ENCODE results near the gene ZNF2. TPM values are rescaled to one million over a fixed set of nuclear protein-coding genes. Genes with fewer than 3 reads are reported as not detected.

The ZNF2 gene
- total and polyA plus RNA-seq, 2 experiments from 2014 or later, result 2.0 to 2.5 TPM

DNA sequence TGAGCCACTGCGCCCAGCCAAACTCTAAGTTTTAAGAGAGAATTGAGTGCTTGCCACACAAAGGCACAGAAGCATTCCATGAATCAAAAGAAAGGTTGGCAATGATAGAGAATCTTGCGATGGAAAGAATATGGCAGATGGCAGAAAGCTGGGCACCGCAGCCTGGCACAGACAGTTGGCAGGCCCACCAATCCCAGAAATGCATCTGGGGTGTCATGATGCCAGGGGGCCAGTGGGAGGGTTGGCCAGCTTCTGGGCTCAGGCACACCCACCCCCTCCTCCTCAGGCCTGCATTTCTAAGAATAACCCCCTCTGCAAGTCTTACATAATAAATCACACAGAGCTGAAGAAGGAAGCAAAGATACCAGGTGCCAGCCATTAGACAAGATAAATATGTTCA, 19.6 kb downstream of the ZNF2 start (continued):
- TF ChIP-seq, protein P1, sequence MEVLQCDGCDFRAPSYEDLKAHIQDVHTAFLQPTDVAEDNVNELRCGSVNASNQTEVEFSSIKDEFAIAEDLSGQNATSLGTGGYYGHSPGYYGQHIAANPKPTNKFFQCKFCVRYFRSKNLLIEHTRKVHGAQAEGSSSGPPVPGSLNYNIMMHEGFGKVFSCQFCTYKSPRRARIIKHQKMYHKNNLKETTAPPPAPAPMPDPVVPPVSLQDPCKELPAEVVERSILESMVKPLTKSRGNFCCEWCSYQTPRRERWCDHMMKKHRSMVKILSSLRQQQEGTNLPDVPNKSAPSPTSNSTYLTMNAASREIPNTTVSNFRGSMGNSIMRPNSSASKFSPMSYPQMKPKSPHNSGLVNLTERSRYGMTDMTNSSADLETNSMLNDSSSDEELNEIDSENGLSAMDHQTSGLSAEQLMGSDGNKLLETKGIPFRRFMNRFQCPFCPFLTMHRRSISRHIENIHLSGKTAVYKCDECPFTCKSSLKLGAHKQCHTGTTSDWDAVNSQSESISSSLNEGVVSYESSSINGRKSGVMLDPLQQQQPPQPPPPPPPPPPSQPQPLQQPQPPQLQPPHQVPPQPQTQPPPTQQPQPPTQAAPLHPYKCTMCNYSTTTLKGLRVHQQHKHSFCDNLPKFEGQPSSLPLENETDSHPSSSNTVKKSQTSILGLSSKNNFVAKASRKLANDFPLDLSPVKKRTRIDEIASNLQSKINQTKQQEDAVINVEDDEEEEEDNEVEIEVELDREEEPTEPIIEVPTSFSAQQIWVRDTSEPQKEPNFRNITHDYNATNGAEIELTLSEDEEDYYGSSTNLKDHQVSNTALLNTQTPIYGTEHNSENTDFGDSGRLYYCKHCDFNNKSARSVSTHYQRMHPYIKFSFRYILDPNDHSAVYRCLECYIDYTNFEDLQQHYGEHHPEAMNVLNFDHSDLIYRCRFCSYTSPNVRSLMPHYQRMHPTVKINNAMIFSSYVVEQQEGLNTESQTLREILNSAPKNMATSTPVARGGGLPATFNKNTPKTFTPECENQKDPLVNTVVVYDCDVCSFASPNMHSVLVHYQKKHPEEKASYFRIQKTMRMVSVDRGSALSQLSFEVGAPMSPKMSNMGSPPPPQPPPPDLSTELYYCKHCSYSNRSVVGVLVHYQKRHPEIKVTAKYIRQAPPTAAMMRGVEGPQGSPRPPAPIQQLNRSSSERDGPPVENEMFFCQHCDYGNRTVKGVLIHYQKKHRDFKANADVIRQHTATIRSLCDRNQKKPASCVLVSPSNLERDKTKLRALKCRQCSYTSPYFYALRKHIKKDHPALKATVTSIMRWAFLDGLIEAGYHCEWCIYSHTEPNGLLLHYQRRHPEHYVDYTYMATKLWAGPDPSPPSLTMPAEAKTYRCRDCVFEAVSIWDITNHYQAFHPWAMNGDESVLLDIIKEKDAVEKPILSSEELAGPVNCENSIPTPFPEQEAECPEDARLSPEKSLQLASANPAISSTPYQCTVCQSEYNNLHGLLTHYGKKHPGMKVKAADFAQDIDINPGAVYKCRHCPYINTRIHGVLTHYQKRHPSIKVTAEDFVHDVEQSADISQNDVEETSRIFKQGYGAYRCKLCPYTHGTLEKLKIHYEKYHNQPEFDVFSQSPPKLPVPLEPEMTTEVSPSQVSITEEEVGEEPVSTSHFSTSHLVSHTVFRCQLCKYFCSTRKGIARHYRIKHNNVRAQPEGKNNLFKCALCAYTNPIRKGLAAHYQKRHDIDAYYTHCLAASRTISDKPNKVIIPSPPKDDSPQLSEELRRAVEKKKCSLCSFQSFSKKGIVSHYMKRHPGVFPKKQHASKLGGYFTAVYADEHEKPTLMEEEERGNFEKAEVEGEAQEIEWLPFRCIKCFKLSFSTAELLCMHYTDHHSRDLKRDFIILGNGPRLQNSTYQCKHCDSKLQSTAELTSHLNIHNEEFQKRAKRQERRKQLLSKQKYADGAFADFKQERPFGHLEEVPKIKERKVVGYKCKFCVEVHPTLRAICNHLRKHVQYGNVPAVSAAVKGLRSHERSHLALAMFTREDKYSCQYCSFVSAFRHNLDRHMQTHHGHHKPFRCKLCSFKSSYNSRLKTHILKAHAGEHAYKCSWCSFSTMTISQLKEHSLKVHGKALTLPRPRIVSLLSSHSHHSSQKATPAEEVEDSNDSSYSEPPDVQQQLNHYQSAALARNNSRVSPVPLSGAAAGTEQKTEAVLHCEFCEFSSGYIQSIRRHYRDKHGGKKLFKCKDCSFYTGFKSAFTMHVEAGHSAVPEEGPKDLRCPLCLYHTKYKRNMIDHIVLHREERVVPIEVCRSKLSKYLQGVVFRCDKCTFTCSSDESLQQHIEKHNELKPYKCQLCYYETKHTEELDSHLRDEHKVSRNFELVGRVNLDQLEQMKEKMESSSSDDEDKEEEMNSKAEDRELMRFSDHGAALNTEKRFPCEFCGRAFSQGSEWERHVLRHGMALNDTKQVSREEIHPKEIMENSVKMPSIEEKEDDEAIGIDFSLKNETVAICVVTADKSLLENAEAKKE (CRISPR knock-in tag; IDR thresholded peaks at IDR 0.05), result no peak
- TF ChIP-seq NANOG (IDR thresholded peaks at IDR 0.05; ENCODE audit: borderline replicate concordance), result no peak
- TF ChIP-seq, protein P2, sequence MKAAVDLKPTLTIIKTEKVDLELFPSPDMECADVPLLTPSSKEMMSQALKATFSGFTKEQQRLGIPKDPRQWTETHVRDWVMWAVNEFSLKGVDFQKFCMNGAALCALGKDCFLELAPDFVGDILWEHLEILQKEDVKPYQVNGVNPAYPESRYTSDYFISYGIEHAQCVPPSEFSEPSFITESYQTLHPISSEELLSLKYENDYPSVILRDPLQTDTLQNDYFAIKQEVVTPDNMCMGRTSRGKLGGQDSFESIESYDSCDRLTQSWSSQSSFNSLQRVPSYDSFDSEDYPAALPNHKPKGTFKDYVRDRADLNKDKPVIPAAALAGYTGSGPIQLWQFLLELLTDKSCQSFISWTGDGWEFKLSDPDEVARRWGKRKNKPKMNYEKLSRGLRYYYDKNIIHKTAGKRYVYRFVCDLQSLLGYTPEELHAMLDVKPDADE (IDR thresholded peaks at IDR 0.05), result no peak
- TF ChIP-seq, protein P3, sequence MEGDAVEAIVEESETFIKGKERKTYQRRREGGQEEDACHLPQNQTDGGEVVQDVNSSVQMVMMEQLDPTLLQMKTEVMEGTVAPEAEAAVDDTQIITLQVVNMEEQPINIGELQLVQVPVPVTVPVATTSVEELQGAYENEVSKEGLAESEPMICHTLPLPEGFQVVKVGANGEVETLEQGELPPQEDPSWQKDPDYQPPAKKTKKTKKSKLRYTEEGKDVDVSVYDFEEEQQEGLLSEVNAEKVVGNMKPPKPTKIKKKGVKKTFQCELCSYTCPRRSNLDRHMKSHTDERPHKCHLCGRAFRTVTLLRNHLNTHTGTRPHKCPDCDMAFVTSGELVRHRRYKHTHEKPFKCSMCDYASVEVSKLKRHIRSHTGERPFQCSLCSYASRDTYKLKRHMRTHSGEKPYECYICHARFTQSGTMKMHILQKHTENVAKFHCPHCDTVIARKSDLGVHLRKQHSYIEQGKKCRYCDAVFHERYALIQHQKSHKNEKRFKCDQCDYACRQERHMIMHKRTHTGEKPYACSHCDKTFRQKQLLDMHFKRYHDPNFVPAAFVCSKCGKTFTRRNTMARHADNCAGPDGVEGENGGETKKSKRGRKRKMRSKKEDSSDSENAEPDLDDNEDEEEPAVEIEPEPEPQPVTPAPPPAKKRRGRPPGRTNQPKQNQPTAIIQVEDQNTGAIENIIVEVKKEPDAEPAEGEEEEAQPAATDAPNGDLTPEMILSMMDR (conservative IDR thresholded peaks at IDR 0.05; ENCODE audit: low read depth in 2 of 2), result no peak
- no peak for TF ChIP-seq JUNB (IDR thresholded peaks at IDR 0.05; ENCODE audit: unreplicated experiment)
- TF ChIP-seq ZNF331 (CRISPR knock-in tag; IDR thresholded peaks at IDR 0.05; ENCODE audit: low read depth), result no peak
- TF ChIP-seq CREB1 (CRISPR knock-in tag; IDR thresholded peaks at IDR 0.05; ENCODE audit: low read depth), result no peak
- TF ChIP-seq ZNF114 (CRISPR knock-in tag; IDR thresholded peaks at IDR 0.05), result no peak
- TF ChIP-seq STAT1 (IDR thresholded peaks at IDR 0.05; ENCODE audit: unreplicated experiment), result no peak
- no peak for TF ChIP-seq EZH2 (IDR thresholded peaks at IDR 0.05; ENCODE audit: low read depth, unreplicated experiment)
